ES-I3 (cell line): ENCODE measurements around the gene NISCH.

Experiments used
- H3K36me3 ChIP-seq: 2 replicates; pipeline ENCODE4 v1.6.1; 2013; ENCODE audit warnings: mild to moderate bottlenecking, low read length, control low read depth, moderate library complexity; ENCODE audit not compliant: insufficient read depth
- H3K4me1 ChIP-seq: 2 replicates; pipeline ENCODE4 v1.6.1; 2013; ENCODE audit warnings: mild to moderate bottlenecking, control low read depth, low read length; ENCODE audit not compliant: insufficient read depth
- H3K9ac ChIP-seq: 2 replicates; pipeline ENCODE4 v1.6.1; 2013; ENCODE audit warnings: low read depth, mild to moderate bottlenecking, low read length, moderate library complexity
- H3K9me3 ChIP-seq: 2 replicates; pipeline ENCODE4 v1.6.1; 2013; ENCODE audit warnings: mild to moderate bottlenecking, low read length, moderate library complexity; ENCODE audit not compliant: control insufficient read depth, insufficient read depth

The NISCH gene

DNA sequence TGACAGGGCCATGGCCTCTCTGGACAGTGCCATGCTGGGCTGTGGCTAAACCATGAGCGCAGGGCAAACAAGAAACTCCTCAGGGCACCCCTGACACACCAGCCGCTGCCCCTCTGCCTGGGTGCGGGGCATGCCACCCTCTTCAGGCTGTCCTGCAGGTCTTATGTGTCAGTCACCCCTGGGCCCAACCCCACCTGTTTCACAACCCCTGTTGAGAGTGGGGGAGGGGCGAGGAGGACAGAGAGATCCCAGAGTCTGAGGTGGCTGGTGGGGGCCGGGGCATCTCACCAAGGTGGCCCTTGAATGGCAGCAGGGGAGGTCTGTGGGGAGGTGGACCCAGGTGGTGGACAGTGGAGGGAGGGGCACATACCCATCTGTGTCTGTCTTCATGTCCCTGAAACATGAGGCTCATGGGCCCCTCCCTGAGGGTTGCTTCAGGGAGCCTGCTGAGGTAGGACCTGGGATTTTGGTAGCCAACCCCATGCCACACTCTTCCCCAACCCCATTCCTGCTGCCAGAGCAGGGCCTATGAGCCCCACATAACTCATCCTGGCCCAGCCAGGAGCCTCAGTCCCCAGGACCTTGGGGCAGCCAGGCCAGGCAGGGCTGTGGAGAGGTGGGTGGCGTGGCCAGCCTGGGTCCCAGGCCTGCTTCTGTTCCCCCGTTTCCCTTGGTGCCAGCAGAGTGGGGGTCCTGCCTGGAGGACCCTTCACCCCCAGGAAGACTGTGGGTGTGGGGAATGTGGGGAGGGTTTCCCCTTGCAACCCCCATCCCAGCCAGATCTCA, 38.0 kb downstream of the NISCH start:
- no peaks in the 10 kb centered on the region; the same call in 1 of the 2 replicates for H3K9me3 ChIP-seq
- H3K4me1 ChIP-seq = no peaks in the 10 kb centered on the region
- 0 out of 2 replicates have a peak, but pooled peaks cover 6% of the 10 kb centered on the region for H3K36me3 ChIP-seq
- H3K9ac ChIP-seq = no peak overlapping the region

DNA sequence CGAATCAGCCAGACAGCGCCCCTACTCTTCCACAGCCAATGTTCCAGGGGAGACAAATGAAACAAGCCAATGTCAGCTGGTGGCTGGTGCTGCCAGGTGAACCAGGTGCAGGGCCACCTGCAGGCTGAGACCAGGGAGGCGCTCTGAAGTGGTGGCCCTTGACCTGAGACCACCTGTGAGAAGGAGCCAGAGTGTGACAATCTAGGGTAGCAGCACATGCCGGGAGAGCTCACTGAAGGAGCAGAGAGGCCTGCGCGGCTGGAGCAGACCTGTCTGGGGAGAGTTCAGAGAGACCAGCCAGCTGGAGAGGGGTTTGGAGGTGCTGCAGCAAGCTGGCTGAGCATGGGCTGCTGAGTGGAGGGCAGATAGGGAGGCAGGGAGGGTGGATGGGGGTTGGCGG, 39.0 kb downstream of the NISCH start:
- Histone ChIP-seq H3K9me3 (no peaks in the 10 kb centered on the region; the same call in 1 of the 2 replicates), H3K9ac (no peak overlapping the region), H3K4me1 (no peaks in the 10 kb centered on the region), H3K36me3 (0 out of 2 replicates have a peak, but pooled peaks cover 6% of the 10 kb centered on the region)

- H3K9ac ChIP-seq = no peak within 1 kb of the TSS
- no peaks in the 10 kb centered on the region for H3K4me1 ChIP-seq
- H3K36me3 ChIP-seq = 0 out of 2 replicates have a peak, but pooled peaks cover 6% of the 10 kb centered on the region
- no peaks in the 10 kb centered on the region; the same call in 1 of the 2 replicates for H3K9me3 ChIP-seq
Measured at GRCh38 chr3:52494886-52495495, 39.6 kb downstream of the NISCH start, which contains the start of gene STAB1. STAB1 (plus strand) TSS chr3:52495338; CDS start chr3:52495414, 76 bp downstream.

GRCh38 chr3:52495777-52496602, 40.6 kb downstream of the NISCH start:
- H3K36me3 ChIP-seq = 0 out of 2 replicates have a peak, but pooled peaks cover 6% of the 10 kb centered on the region
- no peaks in the 10 kb centered on the region; the same call in 1 of the 2 replicates for H3K9me3 ChIP-seq
- no peak overlapping the region for H3K9ac ChIP-seq
- H3K4me1 ChIP-seq = no peaks in the 10 kb centered on the region

DNA sequence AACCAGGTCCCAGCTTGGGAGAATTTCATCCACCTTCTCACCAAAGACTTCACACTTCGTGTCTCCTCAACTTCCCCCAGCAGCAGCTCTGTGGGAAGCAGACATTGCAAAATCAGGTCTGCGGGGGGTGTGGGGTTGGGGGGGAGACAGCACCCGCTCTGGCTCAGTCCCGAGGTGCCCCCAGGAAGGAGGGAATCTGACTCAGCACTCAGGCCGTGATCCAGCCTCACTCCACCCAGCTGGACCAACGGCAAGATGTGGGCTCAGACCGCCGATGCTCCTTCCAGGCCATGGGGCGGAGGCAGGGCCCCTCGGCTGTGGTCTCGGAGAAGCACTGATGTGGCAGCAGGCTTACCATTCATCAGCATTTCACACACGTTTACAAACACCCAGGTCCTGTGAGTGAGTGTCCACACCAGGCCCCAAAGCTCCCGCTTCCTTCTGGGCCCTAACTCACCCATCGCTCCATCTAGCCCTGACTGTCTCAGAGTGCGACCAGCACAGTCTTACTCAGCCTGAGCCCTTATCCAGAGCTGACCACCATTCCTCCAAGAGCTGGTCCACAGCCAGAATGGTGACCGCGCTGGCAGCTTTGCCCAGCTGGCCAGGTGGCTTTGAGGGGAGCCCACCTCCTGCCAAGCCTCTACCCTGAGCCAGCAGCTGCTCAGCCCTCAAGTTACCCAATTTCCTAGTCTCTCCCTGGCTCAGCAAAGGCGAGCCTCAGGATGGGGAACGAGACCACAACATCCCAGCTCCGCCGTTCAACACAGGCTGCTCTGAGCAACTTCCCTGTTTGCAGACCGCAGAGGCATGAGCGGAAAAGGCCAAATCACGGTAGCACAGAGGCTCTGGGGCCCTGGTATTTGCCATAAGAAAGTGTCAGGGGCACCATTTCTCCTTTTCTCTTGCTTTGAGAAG, 43.0 kb downstream of the NISCH start:
- Histone ChIP-seq H3K4me1 (no peaks in the 10 kb centered on the region), H3K9ac (no peak overlapping the region)

GRCh38 chr3:52501046-52501445, 45.6 kb downstream of the NISCH start:
- Histone ChIP-seq H3K9me3 (no peaks in the 10 kb centered on the region; the same call in 1 of the 2 replicates), H3K4me1 (no peaks in the 10 kb centered on the region), H3K36me3 (no peaks in the 10 kb centered on the region), H3K9ac (no peak overlapping the region)

More for the DNA sequence above, 43.0 kb downstream of the NISCH start:
- Histone ChIP-seq H3K9me3 (no peaks in the 10 kb centered on the region; the same call in 1 of the 2 replicates), H3K36me3 (no peaks in the 10 kb centered on the region)

- Histone ChIP-seq H3K9me3 (no peaks in the 10 kb centered on the region; the same call in 1 of the 2 replicates), H3K4me1 (no peaks in the 10 kb centered on the region), H3K36me3 (no peaks in the 10 kb centered on the region), H3K9ac (no peak overlapping the region)
Measured at GRCh38 chr3:52502001-52502400, 46.6 kb downstream of the NISCH start.

DNA sequence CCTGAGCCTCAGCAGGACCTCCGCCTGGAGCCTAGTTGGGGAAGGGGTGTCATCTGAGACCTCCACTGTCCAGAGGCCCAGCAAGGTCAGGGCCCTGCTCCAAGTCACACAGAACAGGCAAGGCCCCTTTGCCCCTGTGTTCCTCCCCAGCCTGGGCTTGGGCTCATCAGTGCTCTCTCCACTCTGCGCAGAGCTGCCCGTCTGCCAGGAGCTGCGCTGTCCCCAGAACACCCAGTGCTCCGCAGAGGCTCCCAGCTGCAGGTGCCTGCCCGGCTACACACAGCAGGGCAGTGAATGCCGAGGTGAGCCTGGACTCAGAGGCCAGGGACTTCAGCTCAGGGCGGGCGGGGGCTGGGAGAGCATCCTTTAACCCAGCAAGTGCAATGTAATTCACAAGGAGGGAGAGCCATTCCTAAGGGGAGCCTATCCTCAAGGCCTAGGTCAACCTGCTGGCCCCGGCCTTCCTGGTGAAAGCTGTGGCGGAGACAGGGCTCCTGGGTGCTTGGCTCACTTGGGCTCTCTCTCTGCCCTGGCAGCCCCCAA, 47.5 kb downstream of the NISCH start:
- no peaks in the 10 kb centered on the region for H3K36me3 ChIP-seq
- H3K4me1 ChIP-seq = no peaks in the 10 kb centered on the region
- no peaks in the 10 kb centered on the region for H3K9me3 ChIP-seq
- no peak overlapping the region for H3K9ac ChIP-seq

GRCh38 chr3:52503788-52504424, 48.5 kb downstream of the NISCH start:
- no peaks in the 10 kb centered on the region for H3K36me3 ChIP-seq
- no peaks in the 10 kb centered on the region for H3K4me1 ChIP-seq
- no peak overlapping the region for H3K9ac ChIP-seq
- H3K9me3 ChIP-seq = no peaks in the 10 kb centered on the region

DNA sequence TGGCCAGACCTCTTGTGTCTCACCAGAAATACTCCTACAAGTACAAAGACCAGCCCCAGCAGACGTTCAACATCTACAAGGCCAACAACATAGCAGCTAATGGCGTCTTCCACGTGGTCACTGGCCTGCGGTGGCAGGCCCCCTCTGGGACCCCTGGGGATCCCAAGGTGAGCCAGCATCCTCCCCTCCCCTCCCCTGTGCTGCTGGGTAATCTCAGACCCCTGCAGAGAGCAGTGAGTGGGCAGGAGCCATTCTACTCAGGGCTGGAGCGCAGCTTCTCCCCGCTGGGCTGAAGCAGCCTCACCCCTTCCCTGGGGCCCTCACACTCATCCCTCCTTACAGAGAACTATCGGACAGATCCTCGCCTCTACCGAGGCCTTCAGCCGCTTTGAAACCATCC, 49.6 kb downstream of the NISCH start:
- Histone ChIP-seq H3K9me3 (no peaks in the 10 kb centered on the region), H3K4me1 (no peaks in the 10 kb centered on the region), H3K9ac (no peak overlapping the region), H3K36me3 (no peaks in the 10 kb centered on the region)

DNA sequence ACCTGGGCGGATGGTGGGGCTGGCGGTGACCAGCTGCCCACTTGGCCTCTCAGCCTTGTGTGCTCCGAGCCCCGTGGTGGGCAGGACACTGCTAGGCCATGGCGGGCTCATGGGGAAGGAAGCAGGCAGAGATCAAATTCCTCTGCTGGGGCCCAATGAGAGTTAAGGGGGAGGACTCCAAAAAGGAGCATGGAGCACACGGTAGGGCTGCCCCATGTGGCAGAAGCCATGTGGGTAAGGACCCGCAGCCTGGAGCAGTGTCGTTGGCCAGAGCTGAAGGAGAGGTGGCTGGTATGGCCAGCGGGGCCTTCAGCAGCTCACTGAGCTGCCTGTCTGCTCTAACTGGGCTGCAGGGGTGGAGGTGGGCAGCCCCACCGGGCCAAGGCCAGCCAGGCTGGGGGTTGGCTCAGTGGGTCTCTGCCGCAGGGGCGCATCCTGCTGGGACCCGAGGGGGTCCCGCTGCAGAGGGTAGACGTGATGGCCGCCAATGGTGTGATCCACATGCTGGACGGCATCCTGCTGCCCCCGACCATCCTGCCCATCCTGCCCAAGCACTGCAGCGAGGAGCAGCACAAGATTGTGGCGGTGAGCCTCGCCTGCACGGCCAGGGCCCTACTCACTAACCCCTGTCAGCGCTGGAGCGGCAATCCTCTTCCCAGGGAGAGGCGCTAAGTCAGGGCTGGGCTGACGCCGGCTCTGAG, 51.0 kb downstream of the NISCH start:
- Histone ChIP-seq H3K9me3 (no peaks in the 10 kb centered on the region), H3K36me3 (no peaks in the 10 kb centered on the region), H3K9ac (no peak overlapping the region), H3K4me1 (no peaks in the 10 kb centered on the region)

- Histone ChIP-seq H3K4me1 (0 out of 2 replicates have a peak, but pooled peaks cover 1% of the 10 kb centered on the region), H3K9ac (no peak overlapping the region), H3K36me3 (no peaks in the 10 kb centered on the region), H3K9me3 (no peaks in the 10 kb centered on the region)
Measured at GRCh38 chr3:52507359-52507758, 52.0 kb downstream of the NISCH start.
